ENCODE data around the gene ZCCHC14. TPM values are rescaled to one million over a fixed set of nuclear protein-coding genes. Genes with fewer than 3 reads are reported as not detected.

ZCCHC14 gene
- total RNA-seq, 4 donors from 2014 or later, result 12.9 to 24.7 (median 18.6) TPM

DNA sequence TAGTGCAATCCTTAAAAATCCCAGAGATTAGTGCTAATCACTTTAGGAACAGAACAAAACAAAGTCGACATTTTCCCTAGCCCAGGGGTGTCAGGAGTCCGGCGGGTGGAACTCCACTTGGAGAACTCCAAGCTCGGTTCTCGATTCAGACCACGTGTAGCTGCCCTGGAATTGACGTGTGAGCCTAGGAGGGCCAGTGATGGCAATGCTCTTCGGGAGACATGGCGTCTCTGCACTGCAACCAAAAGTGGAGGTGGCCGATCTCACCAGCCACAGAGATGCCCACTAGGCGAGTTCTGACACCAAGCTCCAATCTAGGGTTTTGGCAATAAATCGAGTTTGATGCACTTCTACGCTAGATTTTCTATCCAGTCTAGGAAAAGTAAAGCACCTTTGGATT lies 83.0 kb downstream of the ZCCHC14 start:
- WGBS, result 94% methylated on average over 7 of the region's 13 CpGs
- TF ChIP-seq, protein P1, sequence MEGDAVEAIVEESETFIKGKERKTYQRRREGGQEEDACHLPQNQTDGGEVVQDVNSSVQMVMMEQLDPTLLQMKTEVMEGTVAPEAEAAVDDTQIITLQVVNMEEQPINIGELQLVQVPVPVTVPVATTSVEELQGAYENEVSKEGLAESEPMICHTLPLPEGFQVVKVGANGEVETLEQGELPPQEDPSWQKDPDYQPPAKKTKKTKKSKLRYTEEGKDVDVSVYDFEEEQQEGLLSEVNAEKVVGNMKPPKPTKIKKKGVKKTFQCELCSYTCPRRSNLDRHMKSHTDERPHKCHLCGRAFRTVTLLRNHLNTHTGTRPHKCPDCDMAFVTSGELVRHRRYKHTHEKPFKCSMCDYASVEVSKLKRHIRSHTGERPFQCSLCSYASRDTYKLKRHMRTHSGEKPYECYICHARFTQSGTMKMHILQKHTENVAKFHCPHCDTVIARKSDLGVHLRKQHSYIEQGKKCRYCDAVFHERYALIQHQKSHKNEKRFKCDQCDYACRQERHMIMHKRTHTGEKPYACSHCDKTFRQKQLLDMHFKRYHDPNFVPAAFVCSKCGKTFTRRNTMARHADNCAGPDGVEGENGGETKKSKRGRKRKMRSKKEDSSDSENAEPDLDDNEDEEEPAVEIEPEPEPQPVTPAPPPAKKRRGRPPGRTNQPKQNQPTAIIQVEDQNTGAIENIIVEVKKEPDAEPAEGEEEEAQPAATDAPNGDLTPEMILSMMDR (IDR thresholded peaks at IDR 0.05), result no peak
- TF ChIP-seq EP300 (IDR thresholded peaks at IDR 0.05) (no peak), POLR2A (IDR thresholded peaks at IDR 0.05; ENCODE audit: low read depth) (no peak), POLR2AphosphoS5 (IDR thresholded peaks at IDR 0.05) (no peak)
- H3K4me1 ChIP-seq, result no peaks in the 10 kb centered on the region
- H3K27ac ChIP-seq (replicated peaks in 1 of 4), result no peak overlapping the region
- no peak for DNase-seq (ENCODE audit: extremely low spot score)
- intact Hi-C loops (cut with DNase I), result loop anchor here (5.0 kb wide), 1 partner anchor 228 kb away; no protein-coding TSS in a partner anchor
- no peaks in the 10 kb centered on the region for H3K9me3 ChIP-seq
- no peak overlapping the region for H3K4me3 ChIP-seq
- no peaks in the 10 kb centered on the region for H3K27me3 ChIP-seq
- H3K36me3 ChIP-seq, result peaks cover 54 to 100% (median 87%) of the 10 kb centered on the region in 4 donors

DNA sequence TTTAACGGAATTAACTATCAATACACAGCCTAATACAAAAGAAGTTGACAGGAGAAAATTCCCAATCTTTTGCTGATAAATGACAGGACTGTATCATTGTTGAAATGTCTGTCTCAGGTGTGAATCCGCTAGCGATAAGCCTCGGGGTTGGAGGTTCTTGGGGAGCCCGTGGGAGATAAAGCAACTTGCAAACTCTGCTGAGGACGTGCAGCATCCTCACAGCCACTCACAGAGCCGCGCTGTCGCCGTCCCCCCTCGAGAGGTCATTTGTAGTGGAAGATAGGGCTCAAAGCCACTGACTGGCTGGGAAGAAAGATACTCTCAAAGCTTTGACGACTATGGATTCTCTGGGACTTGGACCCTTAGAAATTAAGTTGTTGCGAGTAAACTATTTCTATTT lies 83.7 kb downstream of the ZCCHC14 start:
- H3K9me3 ChIP-seq, result no peaks in the 10 kb centered on the region
- H3K4me1 ChIP-seq, result no peaks in the 10 kb centered on the region
- no peak for TF ChIP-seq EP300 (IDR thresholded peaks at IDR 0.05)
- no peak for TF ChIP-seq POLR2AphosphoS5 (IDR thresholded peaks at IDR 0.05)
- TF ChIP-seq, protein P1 (IDR thresholded peaks at IDR 0.05), result no peak
- no peak for TF ChIP-seq POLR2A (IDR thresholded peaks at IDR 0.05; ENCODE audit: low read depth)
- DNase-seq (ENCODE audit: extremely low spot score), result no peak
- H3K27ac ChIP-seq (replicated peaks in 1 of 4), result no peak overlapping the region
- no peak overlapping the region for H3K4me3 ChIP-seq
- WGBS, result 89% methylated on average over 13 of the region's 13 CpGs
- H3K27me3 ChIP-seq, result no peaks in the 10 kb centered on the region
- H3K36me3 ChIP-seq, result peaks cover 54 to 100% (median 87%) of the 10 kb centered on the region in 4 donors
- intact Hi-C loops (cut with DNase I), result no loop called here

DNA sequence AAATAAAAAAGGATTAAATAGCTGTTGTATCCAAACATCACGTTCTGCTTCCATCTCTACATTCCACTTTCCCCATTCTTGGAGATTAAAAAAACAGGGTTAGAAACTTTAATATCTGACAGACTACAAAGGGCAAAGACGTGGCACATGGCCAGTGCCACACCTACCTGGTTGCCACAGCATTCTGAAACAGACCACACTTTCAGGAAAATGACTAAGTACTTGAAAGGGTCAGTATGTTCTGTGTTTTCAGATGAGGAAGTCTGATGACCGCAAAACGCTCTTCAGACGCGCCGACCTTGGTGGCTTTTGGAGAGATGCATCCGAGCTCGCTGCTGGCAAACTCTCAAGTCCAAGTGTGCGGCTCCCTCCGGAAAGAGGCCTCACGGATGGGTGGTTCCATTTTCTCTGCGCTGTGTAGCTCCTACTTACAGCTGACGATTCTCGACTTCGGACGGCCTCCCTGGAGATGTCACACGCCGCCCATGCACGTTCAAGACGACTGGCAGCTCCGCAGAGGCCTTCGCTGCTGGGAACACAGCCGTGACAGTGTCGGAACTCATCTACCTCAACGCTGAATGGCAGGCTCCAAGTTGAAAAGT lies 85.2 kb downstream of the ZCCHC14 start:
- WGBS, result 79% methylated on average over 26 of the region's 26 CpGs
- Histone ChIP-seq H3K36me3 (peaks cover 60 to 100% (median 86%) of the 10 kb centered on the region in 4 donors), H3K27ac (replicated peaks in 1 of 4) (peak overlapping the region in 3 of 4 donors; percentile 42 to 53 (median 43)), H3K9me3 (no peaks in the 10 kb centered on the region), H3K4me3 (no peak overlapping the region), H3K27me3 (no peaks in the 10 kb centered on the region), H3K4me1 (no peaks in the 10 kb centered on the region)
- DNase-seq (ENCODE audit: extremely low spot score), result no peak
- intact Hi-C loops (cut with DNase I), result no loop called here
- TF ChIP-seq POLR2AphosphoS5 (IDR thresholded peaks at IDR 0.05) (peak; percentile 63 to 71), POLR2A (IDR thresholded peaks at IDR 0.05; ENCODE audit: low read depth) (no peak), EP300 (IDR thresholded peaks at IDR 0.05) (peak; percentile 31)
- TF ChIP-seq, protein P1 (IDR thresholded peaks at IDR 0.05), result no peak

DNA sequence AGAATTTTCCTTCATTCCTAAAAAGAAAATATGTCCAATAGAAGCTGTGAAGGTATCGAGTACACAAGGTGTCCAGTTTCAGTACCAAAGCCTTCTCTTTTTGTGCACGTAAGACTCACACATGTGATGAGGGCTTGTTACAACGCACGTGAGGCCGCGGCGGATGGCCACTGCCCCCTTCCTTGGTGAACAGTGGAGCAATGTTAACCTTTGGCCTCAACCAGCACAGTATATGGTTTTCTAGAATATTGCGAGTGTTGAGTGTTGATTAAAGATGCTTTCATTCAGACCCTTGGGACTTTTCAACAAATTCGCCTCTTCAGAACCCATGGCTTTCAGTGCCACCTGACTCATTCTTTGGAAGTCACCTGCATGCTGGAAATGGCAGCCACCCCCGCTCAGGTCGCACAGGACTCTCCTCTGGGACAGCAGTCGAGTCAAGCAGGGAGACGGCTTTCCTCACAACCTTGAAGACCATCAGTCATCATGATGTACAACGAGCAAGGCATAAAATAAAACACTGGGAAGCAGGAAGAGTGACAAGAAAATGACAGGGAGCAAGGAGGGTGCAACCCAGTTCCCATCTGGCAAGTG lies 86.2 kb downstream of the ZCCHC14 start:
- Histone ChIP-seq H3K9me3 (no peaks in the 10 kb centered on the region), H3K36me3 (peaks cover 52 to 99% (median 85%) of the 10 kb centered on the region in 4 donors), H3K27ac (replicated peaks in 1 of 4) (peak overlapping the region; percentile 7 to 41 (median 32)), H3K27me3 (no peaks in the 10 kb centered on the region), H3K4me1 (no peaks in the 10 kb centered on the region), H3K4me3 (no peak overlapping the region)
- TF ChIP-seq, protein P1 (IDR thresholded peaks at IDR 0.05), result no peak
- TF ChIP-seq POLR2A (IDR thresholded peaks at IDR 0.05; ENCODE audit: low read depth), result no peak
- no peak for TF ChIP-seq EP300 (IDR thresholded peaks at IDR 0.05)
- no peak for TF ChIP-seq POLR2AphosphoS5 (IDR thresholded peaks at IDR 0.05)
- intact Hi-C loops (cut with DNase I), result no loop called here
- 91% methylated on average over 14 of the region's 14 CpGs for WGBS
- no peak for DNase-seq (ENCODE audit: extremely low spot score)

Data from esophagus muscularis mucosa (tissue), 4 donors.